SJCRH30 (cell line): Measurements from ENCODE around the gene HPD. TPM values are rescaled to one million over a fixed set of nuclear protein-coding genes. Genes with fewer than 3 reads are reported as not detected.

Experiments
- DNase-seq, 2 experiments: peaks; one replicate each; pipeline ENCODE4 v3.0.0-alpha.2; 2015 to 2020
- H3K27ac ChIP-seq: fragments of 250-450 bp; sonication (Bioruptor Pico); 2 replicates; pipeline ENCODE4 v1.5.1; 2020; ENCODE audit warnings: mild to moderate bottlenecking, moderate library complexity
- H3K27me3 ChIP-seq: fragments of 250-450 bp; sonication (Bioruptor Pico); 2 replicates; pipeline ENCODE4 v1.5.1; 2020; ENCODE audit warnings: mild to moderate bottlenecking, moderate library complexity
- H3K36me3 ChIP-seq: fragments of 250-450 bp; sonication (Bioruptor Pico); 2 replicates; pipeline ENCODE4 v1.5.1; 2020; ENCODE audit warnings: mild to moderate bottlenecking, moderate library complexity
- H3K4me1 ChIP-seq: fragments of 250-450 bp; sonication (Bioruptor Pico); 2 replicates; pipeline ENCODE4 v1.5.1; 2020; ENCODE audit warnings: mild to moderate bottlenecking, moderate library complexity
- H3K4me3 ChIP-seq: fragments of 250-450 bp; sonication (Bioruptor Pico); 2 replicates; pipeline ENCODE4 v1.5.1; 2020; ENCODE audit warnings: mild to moderate bottlenecking, moderate library complexity
- H3K9me3 ChIP-seq: fragments of 250-450 bp; sonication (Bioruptor Pico); replicated peaks from 2 replicates; pipeline ENCODE4 v1.5.1; 2020; ENCODE audit warnings: mild to moderate bottlenecking, moderate library complexity
- total RNA-seq: library from RNA; depleted of rRNA; stranded (reverse); fragments of >200 nt; shearing (Covaris generic); gene quantifications from 2 replicates; pipeline ENCODE4 v1.2.3, GENCODE V29; 2014

HPD gene
- total RNA-seq, 1 experiment from 2014 or later: not detected

- Histone ChIP-seq H3K4me3 (peak overlapping the region; percentile 74), H3K27me3 (no peaks in the 10 kb centered on the region), H3K4me1 (peaks cover 11% of the 10 kb centered on the region), H3K36me3 (peaks cover 7% of the 10 kb centered on the region; the same call in 1 of the 2 replicates), H3K27ac (peak overlapping the region; percentile 45), H3K9me3 (no peaks in the 10 kb centered on the region)
- DNase-seq: no peak
These were observed 54.1 kb downstream of the HPD start for GRCh38 chr12:121804417-121805111.

GRCh38 chr12:121803861-121804416 lies 54.7 kb downstream of the HPD start, which contains the start of gene SETD1B:
Gene SETD1B, plus strand, starts transcription at chr12:121804009. Its CDS starts 729 bp downstream, at chr12:121804738.
- H3K4me3 ChIP-seq: peak within 1 kb of the TSS; percentile 74
- H3K27me3 ChIP-seq: no peaks in the 10 kb centered on the region
- no peak for DNase-seq

DNA sequence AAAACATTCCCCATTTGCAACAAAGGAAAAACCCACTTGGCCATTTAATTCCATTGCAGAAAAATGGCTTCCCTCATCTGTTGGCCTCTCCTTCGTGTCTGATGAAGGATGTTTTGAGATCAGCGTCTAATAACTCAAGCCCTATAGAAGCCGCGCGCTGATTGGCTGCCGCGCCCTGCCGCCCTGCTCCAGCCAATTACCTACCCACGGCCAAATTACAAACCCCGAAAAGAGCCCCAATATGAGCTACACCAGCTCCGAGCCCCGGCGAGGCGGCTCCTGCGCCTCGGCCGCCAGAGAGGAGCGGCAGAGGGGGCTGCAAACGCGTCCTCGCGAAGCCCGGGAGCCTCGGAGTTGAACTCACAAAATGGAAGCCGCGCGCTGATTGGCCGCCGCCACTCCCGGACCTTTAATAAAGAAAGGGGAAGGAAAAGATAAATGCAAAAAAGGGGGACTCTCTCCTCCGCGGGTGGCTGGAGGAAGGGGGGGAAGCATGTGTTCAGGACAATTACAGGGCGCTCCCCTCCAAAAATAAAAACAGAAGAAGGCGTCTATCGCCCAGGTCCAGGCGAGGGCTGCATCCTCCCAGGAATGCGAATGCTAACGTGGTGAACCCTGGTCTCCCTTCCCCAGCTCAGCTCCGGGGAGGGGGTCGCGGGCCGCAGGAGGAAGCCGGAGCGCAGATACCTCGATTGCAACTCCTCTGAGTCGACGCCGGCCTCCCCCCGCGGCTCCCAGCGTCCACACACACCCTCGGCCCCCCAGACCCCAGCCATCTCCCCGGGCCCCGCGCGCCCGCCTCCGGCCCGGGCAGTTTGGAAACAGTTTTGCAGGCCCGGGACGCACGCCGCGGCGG lies 55.6 kb downstream of the HPD start:
- Histone ChIP-seq H3K27ac (peak overlapping the region; percentile 99), H3K4me3 (peak overlapping the region; percentile 74), H3K36me3 (0 out of 2 replicates have a peak, but pooled peaks cover 2% of the 10 kb centered on the region), H3K27me3 (no peaks in the 10 kb centered on the region), H3K9me3 (no peaks in the 10 kb centered on the region), H3K4me1 (peaks cover 24% of the 10 kb centered on the region)
- peak; percentile 95 to 97 for DNase-seq

More at GRCh38 chr12:121803861-121804416, 54.7 kb downstream of the HPD start, which contains the start of gene SETD1B:
- Histone ChIP-seq H3K27ac (peak within 1 kb of the TSS; percentile 99), H3K36me3 (peaks cover 2% of the 10 kb centered on the region; the same call in 1 of the 2 replicates), H3K4me1 (peaks cover 15% of the 10 kb centered on the region), H3K9me3 (no peaks in the 10 kb centered on the region)

GRCh38 chr12:121802485-121802842 lies 56.2 kb downstream of the HPD start:
- no peak for DNase-seq
- Histone ChIP-seq H3K4me3 (peak overlapping the region; percentile 74), H3K9me3 (no peaks in the 10 kb centered on the region), H3K27me3 (no peaks in the 10 kb centered on the region), H3K27ac (peak overlapping the region; percentile 99), H3K36me3 (0 out of 2 replicates have a peak, but pooled peaks cover 2% of the 10 kb centered on the region), H3K4me1 (peaks cover 30% of the 10 kb centered on the region)

DNA sequence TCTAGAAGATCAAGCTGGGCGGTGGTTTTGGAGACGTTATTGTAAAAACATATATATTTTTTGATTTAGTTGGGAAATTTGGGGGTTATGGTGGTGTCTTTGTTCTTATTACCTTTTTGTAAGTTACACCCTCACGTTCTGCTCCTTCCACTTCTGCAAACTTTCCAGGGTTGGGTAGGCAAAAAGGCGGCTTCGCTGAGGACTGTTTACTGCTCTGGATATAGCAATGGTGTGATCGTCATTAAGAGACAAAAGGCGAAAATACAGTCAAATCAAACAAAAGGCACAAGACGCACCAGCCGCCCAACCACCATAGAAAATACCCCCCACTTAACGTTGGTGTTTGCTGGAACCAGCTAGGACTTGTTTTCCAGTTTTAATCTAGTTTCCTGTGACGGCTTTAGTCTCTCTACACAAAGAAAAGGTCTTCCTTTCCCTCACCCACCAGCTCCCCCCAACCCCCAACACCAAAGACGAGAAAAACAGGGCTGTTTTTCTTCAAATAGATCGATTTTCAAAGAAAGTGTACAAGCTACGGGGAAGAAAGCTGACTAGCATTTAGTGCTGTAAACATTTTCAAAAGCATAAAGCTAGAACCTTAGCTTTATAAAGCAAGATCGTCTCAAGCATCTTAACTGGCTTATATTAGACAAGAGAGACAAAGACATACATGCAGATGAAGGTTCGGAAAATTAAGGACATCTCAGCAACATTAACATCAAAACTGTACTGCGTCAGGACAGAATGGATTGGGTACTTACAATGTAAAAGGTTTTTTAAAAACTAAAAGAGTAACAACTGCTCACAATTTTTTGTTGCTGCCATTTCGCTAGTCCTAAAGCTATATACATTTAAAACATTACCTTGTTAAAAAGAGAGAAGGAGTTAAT lies 56.8 kb downstream of the HPD start:
- H3K4me3 ChIP-seq: peak overlapping the region; percentile 74
- H3K9me3 ChIP-seq: no peaks in the 10 kb centered on the region
- H3K27me3 ChIP-seq: no peaks in the 10 kb centered on the region
- 0 out of 2 replicates have a peak, but pooled peaks cover 2% of the 10 kb centered on the region for H3K36me3 ChIP-seq
- H3K27ac ChIP-seq: peak overlapping the region; percentile 99
- peaks cover 36% of the 10 kb centered on the region for H3K4me1 ChIP-seq
- DNase-seq: no peak

DNA sequence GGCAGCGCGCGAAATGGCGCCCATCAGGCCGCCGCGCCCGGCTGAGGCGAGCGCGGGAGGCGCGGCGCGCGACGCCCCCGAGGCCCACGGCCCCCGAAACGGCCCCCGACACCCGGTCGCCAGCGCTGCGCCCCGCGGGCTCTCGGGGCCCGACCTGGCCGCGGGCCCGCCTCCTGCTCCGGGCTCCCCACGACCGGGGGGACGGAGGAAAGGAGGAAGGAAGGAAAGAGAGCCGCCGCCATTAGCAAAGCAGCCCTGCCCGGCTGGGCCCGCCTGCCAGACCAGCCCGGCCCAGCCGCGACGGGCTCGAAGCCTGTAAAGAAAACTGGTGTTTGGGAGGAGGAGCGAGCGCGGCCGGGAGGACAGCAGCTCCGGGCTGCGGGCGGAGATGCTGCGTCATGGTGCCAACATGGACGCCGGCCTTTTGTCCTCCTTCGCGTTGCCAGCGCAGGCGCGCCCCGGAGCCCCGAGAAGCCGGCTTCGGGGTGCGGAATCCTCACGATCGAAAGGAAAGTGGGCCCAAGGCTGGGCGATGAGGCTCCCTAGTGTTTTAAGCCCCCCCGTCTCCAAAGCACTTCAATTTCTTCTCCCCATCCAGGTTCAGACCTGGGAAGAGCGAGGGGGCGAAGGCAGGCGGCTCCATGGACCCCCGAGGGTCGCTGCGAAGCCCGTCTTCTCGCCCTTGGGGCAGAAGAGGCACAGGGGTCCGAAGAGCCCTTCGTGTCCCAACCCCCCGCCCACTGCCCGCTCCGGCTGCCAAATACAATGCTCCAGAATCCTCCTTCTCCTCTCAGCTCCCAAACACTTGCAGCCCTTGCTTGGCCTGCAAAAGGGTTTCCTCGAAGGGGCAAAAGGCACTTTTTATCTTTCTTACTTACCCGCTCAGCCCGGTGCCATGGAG lies 57.7 kb downstream of the HPD start:
- peak; percentile 67 to 69 for DNase-seq
- Histone ChIP-seq H3K36me3 (peaks cover 2% of the 10 kb centered on the region; the same call in 1 of the 2 replicates), H3K9me3 (no peaks in the 10 kb centered on the region), H3K27me3 (no peaks in the 10 kb centered on the region), H3K4me3 (peak overlapping the region; percentile 74), H3K27ac (peak overlapping the region; percentile 99), H3K4me1 (peaks cover 37% of the 10 kb centered on the region)

GRCh38 chr12:121799842-121800693 lies 58.6 kb downstream of the HPD start:
- no peaks in the 10 kb centered on the region for H3K27me3 ChIP-seq
- peak; percentile 83 to 84 for DNase-seq
- no peaks in the 10 kb centered on the region for H3K9me3 ChIP-seq
- H3K27ac ChIP-seq: peak overlapping the region; percentile 99
- H3K4me3 ChIP-seq: peak overlapping the region; percentile 74
- H3K4me1 ChIP-seq: peaks cover 43% of the 10 kb centered on the region
- peaks cover 8% of the 10 kb centered on the region for H3K36me3 ChIP-seq

DNA sequence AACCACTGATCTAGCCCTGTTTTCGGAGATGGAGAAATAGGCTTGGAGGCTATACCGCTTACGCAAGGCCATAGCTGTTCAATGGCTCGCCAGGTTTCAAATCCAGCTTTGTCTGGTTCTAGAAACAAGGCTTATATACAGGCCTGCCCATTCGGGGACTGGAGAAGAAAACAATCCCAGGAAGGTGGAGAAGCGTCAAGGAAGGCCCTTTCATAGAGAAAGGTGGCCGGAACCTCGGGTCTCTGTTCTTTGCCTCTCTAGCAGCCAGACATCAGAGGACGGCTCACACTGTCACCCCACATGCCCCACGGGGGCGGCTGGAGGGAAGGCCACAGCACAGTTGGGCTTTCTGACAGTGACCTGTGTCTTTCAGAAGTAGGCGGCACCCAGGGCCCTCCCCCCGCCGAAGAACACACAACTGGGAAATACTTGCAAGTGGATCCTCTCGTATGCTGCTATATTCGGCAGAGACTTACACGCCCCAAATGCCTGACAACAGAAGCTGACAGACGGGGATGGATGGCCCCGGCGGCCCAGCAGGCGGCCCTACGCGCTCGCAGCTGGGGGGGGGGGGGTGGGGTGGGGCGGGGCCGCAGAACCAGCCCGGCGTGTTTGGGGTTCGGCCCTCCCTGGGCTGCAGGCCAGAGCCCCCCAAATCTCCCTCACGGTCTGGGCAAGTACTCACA lies 59.4 kb downstream of the HPD start:
- H3K4me1 ChIP-seq: peaks cover 44% of the 10 kb centered on the region
- DNase-seq: peak; percentile 63 to 72

DNA sequence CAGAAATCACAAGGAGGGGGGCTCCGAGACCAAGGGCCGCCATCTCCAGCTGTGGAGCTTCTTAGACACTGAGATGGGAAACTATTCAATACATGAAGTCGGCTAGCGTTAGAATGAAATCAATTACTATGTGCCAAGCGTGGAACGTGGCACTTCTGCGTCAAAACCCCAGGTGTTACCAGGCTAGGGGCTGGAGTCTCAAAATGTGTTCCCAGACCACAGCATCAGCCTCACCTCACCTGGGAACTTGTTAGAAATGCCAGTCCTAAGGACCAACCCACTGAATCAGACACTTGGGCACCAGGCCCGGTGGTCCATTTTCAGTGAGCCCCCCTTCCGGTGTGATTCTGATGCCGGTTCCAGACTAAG lies 59.9 kb downstream of the HPD start:
- no peak for DNase-seq
- H3K27me3 ChIP-seq: no peaks in the 10 kb centered on the region
- H3K4me1 ChIP-seq: peaks cover 44% of the 10 kb centered on the region
- peaks cover 9% of the 10 kb centered on the region for H3K36me3 ChIP-seq
- no peaks in the 10 kb centered on the region for H3K9me3 ChIP-seq
- no peak overlapping the region; the same call in 1 of the 2 replicates for H3K4me3 ChIP-seq
- peak overlapping the region; percentile 47 for H3K27ac ChIP-seq

More for the DNA sequence above, 59.4 kb downstream of the HPD start:
- H3K36me3 ChIP-seq: peaks cover 9% of the 10 kb centered on the region
- no peaks in the 10 kb centered on the region for H3K9me3 ChIP-seq
- H3K27me3 ChIP-seq: no peaks in the 10 kb centered on the region
- peak overlapping the region; percentile 99 for H3K27ac ChIP-seq
- H3K4me3 ChIP-seq: peak overlapping the region; percentile 74

DNA sequence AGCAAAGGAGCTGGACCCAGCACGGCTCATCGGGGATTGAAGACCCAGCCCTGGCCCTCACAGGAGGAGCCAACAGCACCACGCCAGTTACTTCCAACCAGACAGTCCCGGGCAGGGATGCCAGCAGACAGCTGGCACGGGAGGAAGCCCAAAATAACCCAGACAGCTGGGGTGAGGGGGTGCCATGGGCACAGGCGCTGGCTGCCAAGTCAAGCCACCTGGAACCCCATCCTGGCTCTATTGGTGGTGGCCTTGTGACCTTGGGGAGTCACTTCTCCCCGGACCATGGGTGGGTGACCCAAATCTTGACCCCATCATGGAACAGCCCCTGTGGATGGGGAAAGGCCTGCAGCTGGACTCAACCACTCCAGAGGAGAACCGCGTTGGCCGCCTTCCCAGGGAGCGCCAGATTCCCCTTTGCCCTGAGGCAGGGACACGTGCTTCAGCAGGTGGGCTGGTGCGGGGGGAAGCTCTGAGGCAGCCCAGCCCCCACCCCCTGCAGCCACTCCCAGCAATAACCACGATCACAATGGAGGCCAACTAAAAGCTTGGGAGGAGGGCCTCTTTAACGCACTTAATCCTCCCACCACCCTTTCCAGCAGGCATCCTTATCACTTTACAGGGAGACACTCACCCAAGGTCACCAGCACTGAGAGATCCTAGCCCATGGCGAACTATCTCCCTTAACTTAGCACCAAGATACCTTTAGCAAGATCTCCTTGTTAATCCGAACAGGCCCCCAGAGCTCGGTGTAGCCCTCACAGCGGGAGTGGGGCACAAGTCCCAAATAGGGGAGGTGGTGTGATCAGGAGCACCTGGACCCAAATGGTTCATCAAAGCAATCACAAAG lies 60.5 kb downstream of the HPD start:
- H3K27ac ChIP-seq: peak overlapping the region; percentile 47
- DNase-seq: peak; percentile 89 to 90
- H3K27me3 ChIP-seq: no peaks in the 10 kb centered on the region
- peak overlapping the region; percentile 6; the same call in 1 of the 2 replicates for H3K4me3 ChIP-seq
- H3K36me3 ChIP-seq: peaks cover 9% of the 10 kb centered on the region
- H3K9me3 ChIP-seq: no peaks in the 10 kb centered on the region
- H3K4me1 ChIP-seq: peaks cover 44% of the 10 kb centered on the region
